GM12891 (cell line): ENCODE results near the gene LIMK1.

ENCODE experiments used
- PAX5 ChIP-seq: IDR thresholded peaks from 2 replicates; pipeline ENCODE4 v1.6.1; 2011; ENCODE audit warnings: low read length, moderate library complexity, mild to moderate bottlenecking; ENCODE audit not compliant: insufficient read depth, severe bottlenecking
- POLR2A ChIP-seq: IDR thresholded peaks from 2 replicates; pipeline ENCODE4 v1.6.1; 2011; ENCODE audit warnings: low read depth, low read length, control low read depth
- POLR2AphosphoS5 ChIP-seq: IDR thresholded peaks from 2 replicates; pipeline ENCODE4 v1.6.1; 2011; ENCODE audit warnings: low read depth, low read length, control low read depth
- POU2F2 ChIP-seq: IDR thresholded peaks from 2 replicates; pipeline ENCODE4 v1.6.1; 2011; ENCODE audit warnings: low read depth, mild to moderate bottlenecking, control low read depth, low read length, moderate library complexity
- SPI1 ChIP-seq: IDR thresholded peaks from 2 replicates; pipeline ENCODE4 v1.6.1; 2011; ENCODE audit warnings: low read depth, low read length, control low read depth
- TAF1 ChIP-seq: IDR thresholded peaks from 2 replicates; pipeline ENCODE4 v1.6.1; 2011; ENCODE audit warnings: low read depth, low read length, control low read depth

- TF ChIP-seq SPI1 (no peak), POLR2A (no peak), POLR2AphosphoS5 (no peak), TAF1 (no peak), POU2F2 (no peak), PAX5 (no peak)
Measured at GRCh38 chr7:74037609-74038008, 46.0 kb upstream of the LIMK1 start.
